ENCODE results near the gene KLK8.
"Not testable (repeated sequence)": the region's sequence is repeated elsewhere in the genome, so short reads cannot be mapped to it uniquely, and the experiment has no call there.

The KLK8 gene

GRCh38 chr19:50992666-50993035 is 8.8 kb downstream of the KLK8 start:
- no peaks in the 10 kb centered on the region for H3K27me3 ChIP-seq (ENCODE audit: insufficient read depth, low read length)

GRCh38 chr19:50984416-50984815 is 17.0 kb downstream of the KLK8 start:
- not testable (repeated sequence) for H3K79me2 ChIP-seq (ENCODE audit: insufficient read depth, low read length); H4K20me1 ChIP-seq (ENCODE audit: insufficient read depth, low read length); H3K4me3 ChIP-seq (ENCODE audit: low read depth, low read length, poor library complexity, severe bottlenecking); H3K9me2 ChIP-seq (ENCODE audit: low read depth, low read length); H3K36me3 ChIP-seq (ENCODE audit: insufficient read depth, low read length); H3K9me3 ChIP-seq (ENCODE audit: low read length); H3K9ac ChIP-seq (ENCODE audit: low read length); H3K4me2 ChIP-seq (ENCODE audit: low read length); H2AFZ ChIP-seq (ENCODE audit: low read length); H3K27me3 ChIP-seq (ENCODE audit: insufficient read depth, low read length); H3K4me1 ChIP-seq (ENCODE audit: insufficient read depth, low read length, severe bottlenecking); H3F3A ChIP-seq (ENCODE audit: insufficient read depth, low read length); H3K27ac ChIP-seq (ENCODE audit: low read depth, low read length, poor library complexity, severe bottlenecking)

More at GRCh38 chr19:50992666-50993035, 8.8 kb downstream of the KLK8 start:
- TF ChIP-seq EZH2 (IDR thresholded peaks at IDR 0.05; ENCODE audit: borderline replicate concordance, low read length) (no peak), CTCF (IDR thresholded peaks at IDR 0.05; ENCODE audit: low read length) (no peak)
- Histone ChIP-seq H2AFZ (ENCODE audit: low read length) (no peak overlapping the region), H3K9me2 (ENCODE audit: low read depth, low read length) (no peaks in the 10 kb centered on the region), H3K9me3 (ENCODE audit: low read length) (no peaks in the 10 kb centered on the region), H3K4me3 (ENCODE audit: low read depth, low read length, poor library complexity, severe bottlenecking) (no peak overlapping the region), H3K4me2 (ENCODE audit: low read length) (no peak overlapping the region), H3K9ac (ENCODE audit: low read length) (no peak overlapping the region), H3K4me1 (ENCODE audit: insufficient read depth, low read length, severe bottlenecking) (no peaks in the 10 kb centered on the region), H3F3A (ENCODE audit: insufficient read depth, low read length) (no peaks in the 10 kb centered on the region), H3K36me3 (ENCODE audit: insufficient read depth, low read length) (no peaks in the 10 kb centered on the region), H4K20me1 (ENCODE audit: insufficient read depth, low read length) (no peaks in the 10 kb centered on the region), H3K27ac (ENCODE audit: low read depth, low read length, poor library complexity, severe bottlenecking) (no peak overlapping the region), H3K79me2 (ENCODE audit: insufficient read depth, low read length) (no peaks in the 10 kb centered on the region)

GRCh38 chr19:50983625-50984292 is 17.6 kb downstream of the KLK8 start, which contains the start of gene KLK7:
TSS of gene KLK7 (minus strand) at chr19:50983917. CDS start at chr19:50982399, 1,518 bp downstream.
- Histone ChIP-seq H3K27me3 (ENCODE audit: insufficient read depth, low read length) (no peaks in the 10 kb centered on the region), H3K36me3 (ENCODE audit: insufficient read depth, low read length) (no peaks in the 10 kb centered on the region), H2AFZ (ENCODE audit: low read length) (no peak within 1 kb of the TSS), H3K9ac (ENCODE audit: low read length) (no peak within 1 kb of the TSS), H3K4me3 (ENCODE audit: low read depth, low read length, poor library complexity, severe bottlenecking) (no peak within 1 kb of the TSS), H3K79me2 (ENCODE audit: insufficient read depth, low read length) (no peaks in the 10 kb centered on the region), H3K9me3 (ENCODE audit: low read length) (no peaks in the 10 kb centered on the region), H3K4me2 (ENCODE audit: low read length) (no peak within 1 kb of the TSS), H3F3A (ENCODE audit: insufficient read depth, low read length) (no peaks in the 10 kb centered on the region), H3K27ac (ENCODE audit: low read depth, low read length, poor library complexity, severe bottlenecking) (no peak within 1 kb of the TSS), H3K9me2 (ENCODE audit: low read depth, low read length) (no peaks in the 10 kb centered on the region), H4K20me1 (ENCODE audit: insufficient read depth, low read length) (no peaks in the 10 kb centered on the region), H3K4me1 (ENCODE audit: insufficient read depth, low read length, severe bottlenecking) (no peaks in the 10 kb centered on the region)
- TF ChIP-seq EZH2 (IDR thresholded peaks at IDR 0.05; ENCODE audit: borderline replicate concordance, low read length), result no peak

GRCh38 chr19:50982186-50982585 is 19.2 kb downstream of the KLK8 start:
- no peak overlapping the region for H2AFZ ChIP-seq (ENCODE audit: low read length)
- no peaks in the 10 kb centered on the region for H3F3A ChIP-seq (ENCODE audit: insufficient read depth, low read length)
- H3K4me1 ChIP-seq (ENCODE audit: insufficient read depth, low read length, severe bottlenecking), result no peaks in the 10 kb centered on the region
- TF ChIP-seq CTCF (IDR thresholded peaks at IDR 0.05; ENCODE audit: low read length) (no peak), EZH2 (IDR thresholded peaks at IDR 0.05; ENCODE audit: borderline replicate concordance, low read length) (no peak)
- no peaks in the 10 kb centered on the region for H3K27me3 ChIP-seq (ENCODE audit: insufficient read depth, low read length)
- H3K79me2 ChIP-seq (ENCODE audit: insufficient read depth, low read length), result no peaks in the 10 kb centered on the region
- no peak overlapping the region for H3K4me3 ChIP-seq (ENCODE audit: low read depth, low read length, poor library complexity, severe bottlenecking)
- no peaks in the 10 kb centered on the region for H3K9me3 ChIP-seq (ENCODE audit: low read length)
- no peak overlapping the region for H3K27ac ChIP-seq (ENCODE audit: low read depth, low read length, poor library complexity, severe bottlenecking)
- H3K9me2 ChIP-seq (ENCODE audit: low read depth, low read length), result no peaks in the 10 kb centered on the region
- no peaks in the 10 kb centered on the region for H3K36me3 ChIP-seq (ENCODE audit: insufficient read depth, low read length)
- H3K4me2 ChIP-seq (ENCODE audit: low read length), result no peak overlapping the region
- H4K20me1 ChIP-seq (ENCODE audit: insufficient read depth, low read length), result no peaks in the 10 kb centered on the region
- H3K9ac ChIP-seq (ENCODE audit: low read length), result no peak overlapping the region

Measured in OCI-LY1 (cell line).